Astrocyte of the spinal cord (primary cell): ENCODE data around the gene LCK.

Source experiments
- DNase-seq: peaks from one replicate; pipeline ENCODE4 v3.0.0; 2011; ENCODE audit warnings: low read depth, low spot score
- H3K4me3 ChIP-seq: 2 replicates; pipeline ENCODE4 v1.5.1; 2011; ENCODE audit warnings: low read depth, mild to moderate bottlenecking, low read length, moderate library complexity
- in situ Hi-C: cut with HindIII; loops from 2 replicates; pipeline ENCODE4 v1.10.0; 2017; ENCODE audit warnings: low sequenced_read_pairs
- TF ChIP-seq, protein P1 (sequence below): IDR thresholded peaks from 2 replicates; pipeline ENCODE4 v1.5.1; 2012; ENCODE audit warnings: low read depth, mild to moderate bottlenecking, low read length, inconsistent platforms

LCK gene

DNA sequence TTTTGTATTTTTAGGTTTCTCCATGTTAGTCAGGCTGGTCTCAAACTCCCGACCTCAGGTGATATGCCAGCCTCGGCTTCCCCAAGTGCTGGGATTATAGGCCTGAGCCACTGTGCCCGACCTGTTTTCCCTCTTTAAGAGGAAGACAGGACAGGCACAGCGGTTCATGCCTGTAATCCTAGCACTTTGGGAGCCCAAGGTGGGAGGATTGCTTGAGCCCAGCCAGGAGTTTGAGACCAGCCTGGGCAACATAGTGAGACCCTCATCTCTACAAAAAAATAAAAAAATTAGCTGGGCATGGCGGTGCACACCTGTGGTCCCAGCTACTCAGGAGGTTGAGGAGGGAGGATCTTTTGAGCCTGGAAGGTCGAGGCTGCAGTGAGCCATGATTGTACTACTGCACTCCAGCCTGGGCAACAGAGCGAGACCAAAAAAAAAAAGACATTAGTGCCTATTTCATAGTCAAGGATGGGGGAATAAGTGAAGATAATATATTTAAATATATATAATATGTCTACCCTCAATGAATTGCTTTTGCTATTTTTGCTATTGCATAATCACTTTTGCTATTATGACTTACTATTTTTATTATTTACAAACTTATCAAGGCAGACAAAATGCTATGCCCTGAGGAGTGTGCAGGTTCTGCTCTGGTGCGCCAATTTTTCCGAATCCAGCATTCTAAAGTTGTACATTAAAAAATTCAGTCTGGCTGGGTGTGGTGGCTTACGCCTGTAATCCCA lies 67.2 kb downstream of the LCK start:
- DNase-seq, result no peak
- in situ Hi-C loops, result no loop called here
- TF ChIP-seq, protein P1, sequence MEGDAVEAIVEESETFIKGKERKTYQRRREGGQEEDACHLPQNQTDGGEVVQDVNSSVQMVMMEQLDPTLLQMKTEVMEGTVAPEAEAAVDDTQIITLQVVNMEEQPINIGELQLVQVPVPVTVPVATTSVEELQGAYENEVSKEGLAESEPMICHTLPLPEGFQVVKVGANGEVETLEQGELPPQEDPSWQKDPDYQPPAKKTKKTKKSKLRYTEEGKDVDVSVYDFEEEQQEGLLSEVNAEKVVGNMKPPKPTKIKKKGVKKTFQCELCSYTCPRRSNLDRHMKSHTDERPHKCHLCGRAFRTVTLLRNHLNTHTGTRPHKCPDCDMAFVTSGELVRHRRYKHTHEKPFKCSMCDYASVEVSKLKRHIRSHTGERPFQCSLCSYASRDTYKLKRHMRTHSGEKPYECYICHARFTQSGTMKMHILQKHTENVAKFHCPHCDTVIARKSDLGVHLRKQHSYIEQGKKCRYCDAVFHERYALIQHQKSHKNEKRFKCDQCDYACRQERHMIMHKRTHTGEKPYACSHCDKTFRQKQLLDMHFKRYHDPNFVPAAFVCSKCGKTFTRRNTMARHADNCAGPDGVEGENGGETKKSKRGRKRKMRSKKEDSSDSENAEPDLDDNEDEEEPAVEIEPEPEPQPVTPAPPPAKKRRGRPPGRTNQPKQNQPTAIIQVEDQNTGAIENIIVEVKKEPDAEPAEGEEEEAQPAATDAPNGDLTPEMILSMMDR, result no peak
- no peak overlapping the region for H3K4me3 ChIP-seq

DNA sequence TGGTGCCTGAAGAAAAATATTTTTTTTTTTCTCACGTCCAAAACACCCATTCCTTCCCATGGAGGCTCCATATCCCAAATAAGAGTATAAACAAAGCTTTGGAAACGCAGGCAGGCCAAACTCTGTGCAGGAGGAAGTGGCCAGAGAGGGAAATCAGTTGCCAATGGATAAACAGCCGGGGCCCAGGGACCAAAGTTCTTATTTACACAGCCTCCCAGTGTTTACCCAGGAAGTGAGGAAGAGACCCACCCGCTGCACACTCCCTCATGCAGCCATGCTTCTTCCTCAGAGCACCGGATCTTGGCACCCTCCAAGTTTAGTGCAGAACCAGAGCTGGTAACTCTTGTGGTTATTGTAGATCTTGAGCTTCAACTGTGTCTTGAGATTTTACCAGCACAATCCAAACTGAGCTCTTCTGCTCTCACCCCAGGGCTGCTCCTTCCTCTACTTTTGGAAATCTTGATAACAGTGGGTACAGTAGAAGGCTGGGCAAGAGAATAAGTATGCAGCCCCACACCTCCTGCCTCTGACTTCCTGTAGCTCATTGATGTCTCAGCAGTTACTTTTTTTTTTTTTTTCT lies 70.7 kb downstream of the LCK start:
- in situ Hi-C loops, result no loop called here
- no peak overlapping the region for H3K4me3 ChIP-seq
- TF ChIP-seq, protein P1, result no peak
- no peak for DNase-seq

- TF ChIP-seq, protein P1, result no peak
Observed at GRCh38 chr1:32327204-32327603, 76.1 kb downstream of the LCK start.

DNA sequence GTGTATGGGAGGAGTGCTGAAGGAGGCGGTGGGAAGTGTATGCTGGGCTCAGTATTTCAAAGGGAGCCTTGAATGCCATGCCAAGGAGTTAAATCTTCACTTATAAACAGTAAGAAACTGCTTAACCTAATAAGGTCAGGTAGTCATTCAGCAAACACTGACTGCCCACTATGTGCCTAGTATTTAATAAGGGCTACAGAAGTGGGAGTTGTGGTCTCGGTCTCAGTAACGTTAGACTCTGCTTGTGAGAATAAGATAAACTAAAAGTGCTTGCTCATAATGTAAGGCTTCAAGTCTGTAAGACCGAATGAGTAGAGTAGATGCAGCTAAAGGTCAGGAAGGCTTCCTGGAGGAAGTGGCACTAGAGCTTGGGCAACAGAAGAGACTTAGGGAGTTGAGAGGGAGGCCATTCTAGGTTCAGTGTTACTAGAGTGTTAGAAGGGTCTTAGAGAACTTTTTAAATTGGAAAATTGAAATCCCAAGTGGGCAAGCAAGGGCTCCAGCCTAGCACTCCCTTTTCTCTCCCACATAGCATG lies 78.9 kb downstream of the LCK start:
- no peak for DNase-seq
- in situ Hi-C loops, result no loop called here
- H3K4me3 ChIP-seq, result no peak overlapping the region
- TF ChIP-seq, protein P1, result no peak

More at GRCh38 chr1:32327204-32327603, 76.1 kb downstream of the LCK start:
- no peak for DNase-seq
- H3K4me3 ChIP-seq, result no peak overlapping the region
- in situ Hi-C loops, result no loop called here

- TF ChIP-seq, protein P1, result no peak
Observed at GRCh38 chr1:32330558-32331151, 79.6 kb downstream of the LCK start.

GRCh38 chr1:32331549-32331948 lies 80.5 kb downstream of the LCK start:
- no peak for DNase-seq
- no peak overlapping the region for H3K4me3 ChIP-seq
- TF ChIP-seq, protein P1, result no peak
- in situ Hi-C loops, result no loop called here

More at GRCh38 chr1:32330558-32331151, 79.6 kb downstream of the LCK start:
- no peak for DNase-seq
- in situ Hi-C loops, result no loop called here
- H3K4me3 ChIP-seq, result no peak overlapping the region
